ENCODE results near the gene P2RX4. TPM values are rescaled to one million over a fixed set of nuclear protein-coding genes. Genes with fewer than 3 reads are reported as not detected.
"Not testable (repeated sequence)": the region's sequence is repeated elsewhere in the genome, so short reads cannot be mapped to it uniquely, and the experiment has no call there.

P2RX4 gene
- total RNA-seq, 1 donor from 2014 or later: 4.3 TPM

DNA sequence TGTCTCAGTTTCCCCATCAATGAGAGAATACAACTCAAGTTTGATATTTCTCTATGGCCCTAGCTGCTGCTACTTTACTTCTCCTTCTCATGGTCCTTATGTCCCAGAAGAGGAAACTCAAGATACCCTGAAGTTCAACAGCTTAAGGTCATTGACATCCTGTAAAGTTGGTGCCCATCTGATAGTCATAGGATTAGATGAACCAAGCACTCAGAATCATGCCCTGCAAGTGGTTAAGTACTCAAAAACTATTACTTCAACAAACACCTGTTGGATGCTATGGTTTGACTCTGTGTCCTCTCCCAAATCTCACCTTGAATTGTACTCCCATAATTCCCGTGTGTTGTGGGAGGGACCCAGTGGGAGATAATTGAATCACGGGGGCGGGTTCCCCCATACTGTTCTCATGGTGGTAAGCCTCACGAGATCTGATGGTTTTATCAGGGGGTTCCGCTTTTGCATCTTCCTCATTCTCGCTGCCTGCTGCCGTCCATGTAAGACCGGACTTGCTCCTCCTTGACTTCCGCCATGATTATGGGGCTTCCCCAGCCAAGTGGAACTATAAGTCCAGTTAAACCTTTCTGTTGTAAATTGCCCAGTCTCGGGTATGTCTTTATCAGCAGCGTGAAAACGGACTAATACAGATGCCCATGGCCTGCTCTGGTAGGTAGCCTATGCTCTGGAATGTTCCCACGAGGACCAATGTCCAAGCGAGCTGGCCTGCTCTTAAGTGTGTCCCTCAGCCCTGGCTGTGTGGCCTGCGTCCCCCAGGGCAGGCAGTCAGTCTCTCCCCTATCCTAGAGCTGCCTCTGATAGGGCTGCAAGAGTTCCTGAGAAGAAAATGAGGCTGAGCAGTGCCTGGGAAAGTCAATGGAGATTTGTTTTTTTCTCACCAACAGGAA lies 68.5 kb downstream of the P2RX4 start:
- TF ChIP-seq, protein P1, sequence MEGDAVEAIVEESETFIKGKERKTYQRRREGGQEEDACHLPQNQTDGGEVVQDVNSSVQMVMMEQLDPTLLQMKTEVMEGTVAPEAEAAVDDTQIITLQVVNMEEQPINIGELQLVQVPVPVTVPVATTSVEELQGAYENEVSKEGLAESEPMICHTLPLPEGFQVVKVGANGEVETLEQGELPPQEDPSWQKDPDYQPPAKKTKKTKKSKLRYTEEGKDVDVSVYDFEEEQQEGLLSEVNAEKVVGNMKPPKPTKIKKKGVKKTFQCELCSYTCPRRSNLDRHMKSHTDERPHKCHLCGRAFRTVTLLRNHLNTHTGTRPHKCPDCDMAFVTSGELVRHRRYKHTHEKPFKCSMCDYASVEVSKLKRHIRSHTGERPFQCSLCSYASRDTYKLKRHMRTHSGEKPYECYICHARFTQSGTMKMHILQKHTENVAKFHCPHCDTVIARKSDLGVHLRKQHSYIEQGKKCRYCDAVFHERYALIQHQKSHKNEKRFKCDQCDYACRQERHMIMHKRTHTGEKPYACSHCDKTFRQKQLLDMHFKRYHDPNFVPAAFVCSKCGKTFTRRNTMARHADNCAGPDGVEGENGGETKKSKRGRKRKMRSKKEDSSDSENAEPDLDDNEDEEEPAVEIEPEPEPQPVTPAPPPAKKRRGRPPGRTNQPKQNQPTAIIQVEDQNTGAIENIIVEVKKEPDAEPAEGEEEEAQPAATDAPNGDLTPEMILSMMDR (IDR thresholded peaks at IDR 0.05): no peak
- DNase-seq (ENCODE audit: low spot score in 2 of 2): no peak
- no peaks in the 10 kb centered on the region for H3K27me3 ChIP-seq
- intact Hi-C loops (cut with DNase I): no loop called here
- H3K4me3 ChIP-seq: no peak overlapping the region
- H3K9me3 ChIP-seq: no peaks in the 10 kb centered on the region
- H3K36me3 ChIP-seq: peaks cover 12% of the 10 kb centered on the region in 2 donors
- H3K4me1 ChIP-seq: no peaks in the 10 kb centered on the region
- H3K27ac ChIP-seq: no peak overlapping the region

DNA sequence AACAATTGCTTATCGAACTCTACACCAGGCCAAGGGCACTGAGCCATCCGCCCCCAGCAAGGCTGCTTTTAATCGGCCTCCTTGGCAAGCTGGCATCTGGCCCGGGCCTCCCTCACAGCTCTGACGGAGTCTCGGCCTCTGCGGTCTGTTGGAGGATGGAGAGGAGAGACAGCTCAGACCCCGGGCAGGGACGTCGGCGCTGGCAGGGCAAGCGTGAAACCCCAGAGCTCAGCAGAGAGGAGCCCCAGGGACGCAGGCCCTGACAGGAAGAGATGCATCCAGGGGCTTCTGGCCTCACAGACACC lies 69.1 kb downstream of the P2RX4 start:
- Histone ChIP-seq H3K27me3 (no peaks in the 10 kb centered on the region), H3K36me3 (peaks cover 6% of the 10 kb centered on the region in 2 donors), H3K4me3 (no peak overlapping the region), H3K9me3 (no peaks in the 10 kb centered on the region), H3K4me1 (no peaks in the 10 kb centered on the region), H3K27ac (no peak overlapping the region)
- DNase-seq (ENCODE audit: low spot score in 2 of 2): no peak
- TF ChIP-seq, protein P1 (IDR thresholded peaks at IDR 0.05): no peak
- intact Hi-C loops (cut with DNase I): no loop called here

DNA sequence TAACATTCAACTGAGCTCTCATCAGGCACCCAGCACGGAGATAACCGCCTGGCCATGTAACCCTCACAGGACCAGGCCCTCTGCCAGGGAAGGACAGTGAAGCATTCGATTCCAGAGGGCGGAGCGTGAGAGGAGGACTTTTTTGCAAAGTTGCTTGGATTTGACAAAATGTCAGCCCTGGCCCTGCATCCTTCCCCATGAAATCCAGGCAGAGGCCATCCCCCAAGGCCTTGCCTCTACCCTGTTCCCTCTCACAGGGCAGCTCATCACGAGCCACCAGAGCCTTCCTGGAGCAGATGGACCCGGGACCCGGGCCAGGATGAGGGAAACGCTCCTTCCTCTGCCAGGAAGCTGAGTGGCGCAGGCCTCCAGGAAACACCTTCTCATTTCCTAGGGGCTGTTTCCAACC lies 69.6 kb downstream of the P2RX4 start:
- Histone ChIP-seq H3K4me1 (peaks cover 0 to under 1% of the 10 kb centered on the region in 2 donors), H3K4me3 (no peak overlapping the region), H3K36me3 (peaks cover 1% of the 10 kb centered on the region in 2 donors), H3K27me3 (no peaks in the 10 kb centered on the region), H3K27ac (no peak overlapping the region), H3K9me3 (no peaks in the 10 kb centered on the region)
- DNase-seq (ENCODE audit: low spot score in 2 of 2): no peak
- TF ChIP-seq, protein P1 (IDR thresholded peaks at IDR 0.05): no peak
- intact Hi-C loops (cut with DNase I): no loop called here

DNA sequence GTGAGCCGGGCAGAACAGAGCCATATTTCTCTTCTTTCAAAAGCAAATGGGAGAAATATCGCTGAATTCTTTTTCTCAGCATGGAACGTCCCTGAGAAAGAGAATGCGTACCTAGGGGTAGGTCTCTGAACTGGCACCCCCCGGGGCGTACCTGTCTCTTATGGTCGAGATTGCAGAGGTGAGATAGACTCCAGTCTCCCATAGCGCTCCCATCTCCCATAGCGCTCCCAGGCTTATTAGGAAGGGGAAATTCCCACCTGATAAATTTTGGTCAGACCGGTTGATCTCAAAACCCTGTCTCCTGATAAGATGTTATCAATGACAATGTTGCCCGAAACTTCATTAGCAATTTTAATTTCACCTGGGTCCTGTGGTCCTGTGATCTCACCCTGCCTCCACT lies 70.6 kb downstream of the P2RX4 start:
- intact Hi-C loops (cut with DNase I); H3K36me3 ChIP-seq; H3K9me3 ChIP-seq; H3K4me1 ChIP-seq; H3K4me3 ChIP-seq; DNase-seq (ENCODE audit: low spot score in 2 of 2); H3K27me3 ChIP-seq; H3K27ac ChIP-seq: not testable (repeated sequence)

DNA sequence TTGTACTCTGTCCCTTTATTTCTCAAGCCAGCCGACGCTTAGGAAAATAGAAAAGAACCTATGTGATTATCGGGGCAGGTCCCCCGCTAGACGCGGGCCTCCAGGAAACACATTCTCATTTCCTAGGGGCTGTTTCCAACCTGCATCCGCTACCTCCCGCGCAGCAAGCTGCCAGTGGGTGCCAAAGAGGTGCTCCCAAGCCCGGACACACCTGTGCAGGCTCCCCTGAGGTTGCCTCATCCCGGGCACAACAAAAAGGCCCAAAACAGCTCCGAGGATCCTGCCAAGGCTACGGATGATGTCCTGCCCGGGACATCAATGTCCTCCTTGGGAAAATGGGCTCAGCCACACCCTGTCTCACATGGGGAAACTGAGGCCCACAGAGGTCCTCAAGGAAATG lies 71.2 kb downstream of the P2RX4 start:
- H3K4me3 ChIP-seq; H3K27me3 ChIP-seq; DNase-seq (ENCODE audit: low spot score in 2 of 2); H3K4me1 ChIP-seq; intact Hi-C loops (cut with DNase I); H3K36me3 ChIP-seq; H3K9me3 ChIP-seq; H3K27ac ChIP-seq: not testable (repeated sequence)

DNA sequence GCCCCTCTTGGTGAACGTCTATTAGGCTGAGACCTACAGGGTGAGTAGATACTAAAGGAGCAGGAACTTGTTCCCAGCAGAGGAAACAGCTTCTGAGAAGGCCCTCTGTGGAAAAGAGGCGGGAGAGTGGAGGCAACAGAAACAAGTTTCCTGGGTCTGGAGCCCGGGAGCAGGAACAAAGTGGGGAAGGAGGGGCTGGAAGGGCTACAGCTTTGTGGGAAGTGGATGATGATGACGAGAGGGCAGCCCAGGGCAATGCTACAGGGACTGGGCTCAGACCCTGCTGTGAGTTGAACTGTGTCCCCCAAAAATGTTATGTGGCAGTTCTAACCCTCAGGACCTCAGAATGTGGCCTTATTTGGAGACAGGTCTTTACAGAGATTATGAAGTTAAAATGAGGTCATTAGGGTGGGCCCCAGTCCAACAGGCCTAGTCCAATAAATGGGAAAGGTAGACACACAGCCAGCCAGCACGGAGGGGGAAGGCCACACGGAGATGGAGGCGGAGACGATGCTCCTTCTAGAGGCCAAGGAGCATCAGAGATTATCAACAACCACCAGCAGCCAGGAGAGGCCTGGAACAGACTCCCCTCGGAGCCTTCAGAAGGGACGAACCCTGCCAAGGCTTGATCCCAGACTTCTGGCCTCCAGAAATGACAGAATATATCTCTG lies 72.3 kb downstream of the P2RX4 start:
- Histone ChIP-seq H3K36me3 (no peaks in the 10 kb centered on the region), H3K9me3 (no peaks in the 10 kb centered on the region), H3K4me1 (peaks cover 0 to 8% of the 10 kb centered on the region in 2 donors), H3K27me3 (no peaks in the 10 kb centered on the region), H3K27ac (peak overlapping the region; percentile 42 to 52), H3K4me3 (no peak overlapping the region)
- TF ChIP-seq, protein P1 (IDR thresholded peaks at IDR 0.05): no peak
- intact Hi-C loops (cut with DNase I): no loop called here
- no peak for DNase-seq (ENCODE audit: low spot score in 2 of 2)

DNA sequence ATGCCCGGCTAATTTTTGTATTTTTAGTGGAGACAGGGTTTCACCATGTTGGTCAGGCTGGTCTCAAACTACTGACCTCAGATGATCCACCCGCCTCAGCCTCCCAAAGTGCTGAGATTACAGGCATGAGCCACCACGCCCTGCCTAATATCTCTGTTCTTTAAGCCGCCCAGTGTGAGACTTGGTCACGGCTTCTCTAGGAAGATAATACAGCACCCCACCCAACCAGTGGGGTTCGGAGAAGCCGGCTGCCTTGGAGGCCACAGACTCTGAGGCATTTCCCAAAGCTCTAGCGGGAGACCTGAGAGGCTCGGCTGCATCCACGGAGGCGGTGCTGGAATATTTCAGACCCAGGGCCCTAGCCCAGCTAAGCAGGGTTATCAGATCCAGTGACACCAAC lies 73.0 kb downstream of the P2RX4 start:
- H3K9me3 ChIP-seq; DNase-seq (ENCODE audit: low spot score in 2 of 2); H3K4me3 ChIP-seq; H3K27me3 ChIP-seq; H3K4me1 ChIP-seq; H3K36me3 ChIP-seq; intact Hi-C loops (cut with DNase I): not testable (repeated sequence)
- peak overlapping the region; percentile 12 to 42 for H3K27ac ChIP-seq

All from ascending aorta (tissue), 2 donors.